Gastroesophageal sphincter (tissue), 4 donors: ENCODE measurements around the gene CABP2. TPM values are rescaled to one million over a fixed set of nuclear protein-coding genes. Genes with fewer than 3 reads are reported as not detected.

ENCODE experiments used
- ATAC-seq: fragments of 150-250 bp; one replicate; pipeline ENCODE4 v1.9.1; 2016; ENCODE audit warnings: mild to moderate bottlenecking, moderate library complexity
- H3K27ac ChIP-seq, 4 donors: fragments of 200-600 bp; sonication (generic) in 3 of 4; 1 replicate in 3 of 4; 2 replicates in 1 of 4; pipeline ENCODE4 v1.5.1; 2016 to 2019
- H3K27me3 ChIP-seq: fragments of 200-600 bp; sonication (generic); one replicate; pipeline ENCODE4 v1.5.1; 2019
- H3K36me3 ChIP-seq, 2 donors: fragments of 200-600 bp; sonication (generic); one replicate each; pipeline ENCODE4 v1.5.1; 2019; ENCODE audit warnings: control low read depth in 1 of 2
- H3K4me1 ChIP-seq, 3 donors: fragments of 200-600 bp; sonication (generic); 1 replicate in 2 of 3; 2 replicates in 1 of 3; pipeline ENCODE4 v1.5.1; 2016 to 2019; ENCODE audit warnings: control low read depth in 2 of 3
- H3K4me3 ChIP-seq, 2 donors: fragments of 200-600 bp; sonication (generic); one replicate each; pipeline ENCODE4 v1.5.1; 2019; ENCODE audit warnings: mild to moderate bottlenecking in 1 of 2, moderate library complexity in 1 of 2
- H3K9me3 ChIP-seq, 3 donors: fragments of 200-600 bp; sonication (generic); one replicate each; pipeline ENCODE4 v1.5.1; 2017 to 2019; ENCODE audit warnings: control low read depth in 2 of 3
- CTCF ChIP-seq, 4 experiments: fragments of 200-600 bp in 2 of 4; fragments of 450-650 bp in 2 of 4; sonication (generic) in 1 of 4; IDR thresholded peaks; one replicate each; pipeline ENCODE4 v1.5.1; 2017 to 2019; ENCODE audit warnings: antibody characterized with exemption in 4 of 4, mild to moderate bottlenecking in 2 of 4, moderate library complexity in 2 of 4
- EP300 ChIP-seq: sonication (generic); formaldehyde crosslinking; IDR thresholded peaks from one replicate; pipeline ENCODE4 v1.6.1; 2017; ENCODE audit warnings: antibody characterized with exemption, mild to moderate bottlenecking
- POLR2A ChIP-seq, 2 donors: fragments of 450-650 bp; IDR thresholded peaks; one replicate each; pipeline ENCODE4 v1.6.1; 2017; ENCODE audit warnings: antibody characterized with exemption in 2 of 2, mild to moderate bottlenecking in 2 of 2, moderate library complexity in 1 of 2
- POLR2AphosphoS5 ChIP-seq: sonication (generic); formaldehyde crosslinking; IDR thresholded peaks from one replicate; pipeline ENCODE4 v1.6.1; 2017; ENCODE audit warnings: antibody characterized with exemption
- whole genome bisulfite sequencing, 2 donors: methylation state at CpG; one replicate each; pipeline ENCODE4 v1.1.5; 2018; ENCODE audit warnings: low coverage in 1 of 2; 5-methylcytosine and 5-hydroxymethylcytosine counted together
- total RNA-seq, 4 donors: library from RNA; depleted of rRNA; stranded (reverse); fragments of >200 nt; gene quantifications; one replicate each; pipeline ENCODE4 v1.1.0, GENCODE V29; 2016

CABP2 gene
- total RNA-seq, 4 donors from 2014 or later = not detected

GRCh38 chr11:67544616-67545242 is 21.5 kb upstream of the CABP2 start:
- no peak overlapping the region for H3K4me3 ChIP-seq
- no peaks in the 10 kb centered on the region for H3K9me3 ChIP-seq
- ATAC-seq = no peak
- TF ChIP-seq POLR2AphosphoS5 = no peak
- TF ChIP-seq POLR2A (IDR thresholded peaks at IDR 0.05) = no peak
- no peak for TF ChIP-seq EP300
- no peak for TF ChIP-seq CTCF (IDR thresholded peaks at IDR 0.05)
- no peaks in the 10 kb centered on the region for H3K36me3 ChIP-seq
- 24 to 83% methylated on average over 4 to 10 of the region's 10 CpGs for WGBS, 2 donors
- no peaks in the 10 kb centered on the region for H3K4me1 ChIP-seq
- H3K27ac ChIP-seq = no peak overlapping the region
- H3K27me3 ChIP-seq = no peaks in the 10 kb centered on the region

GRCh38 chr11:67543585-67543984 is 20.3 kb upstream of the CABP2 start:
- ATAC-seq = no peak
- H3K9me3 ChIP-seq = no peaks in the 10 kb centered on the region
- H3K4me3 ChIP-seq = no peak overlapping the region
- H3K27ac ChIP-seq = no peak overlapping the region
- H3K36me3 ChIP-seq = no peaks in the 10 kb centered on the region
- peaks cover 7% of the 10 kb centered on the region for H3K27me3 ChIP-seq
- TF ChIP-seq POLR2A (IDR thresholded peaks at IDR 0.05) = no peak
- no peaks in the 10 kb centered on the region for H3K4me1 ChIP-seq
- 40% methylated on average over 1 of the region's 2 CpGs; no CpG with 5 or more reads in 1 of the 2 donors for WGBS, 2 donors

- no peak for ATAC-seq
- H3K4me1 ChIP-seq = no peaks in the 10 kb centered on the region
- TF ChIP-seq POLR2AphosphoS5 (no peak), CTCF (IDR thresholded peaks at IDR 0.05) (no peak), EP300 (no peak), POLR2A (IDR thresholded peaks at IDR 0.05) (no peak)
- no peaks in the 10 kb centered on the region for H3K9me3 ChIP-seq
- 27 to 64% methylated on average over 3 to 6 of the region's 7 CpGs for WGBS, 2 donors
- H3K36me3 ChIP-seq = no peaks in the 10 kb centered on the region
- H3K4me3 ChIP-seq = no peak overlapping the region
- H3K27ac ChIP-seq = no peak overlapping the region
- peaks cover 9% of the 10 kb centered on the region for H3K27me3 ChIP-seq
Observed at GRCh38 chr11:67542971-67543370, 19.7 kb upstream of the CABP2 start.

- 54% methylated on average over 3 of the region's 3 CpGs; no CpG with 5 or more reads in 1 of the 2 donors for WGBS, 2 donors
- H3K4me1 ChIP-seq = no peaks in the 10 kb centered on the region
- ATAC-seq = no peak
- H3K27ac ChIP-seq = no peak overlapping the region
- no peaks in the 10 kb centered on the region for H3K9me3 ChIP-seq
- TF ChIP-seq EP300 = no peak
- no peak for TF ChIP-seq POLR2AphosphoS5
- TF ChIP-seq POLR2A (IDR thresholded peaks at IDR 0.05) = no peak
- no peak for TF ChIP-seq CTCF (IDR thresholded peaks at IDR 0.05)
- H3K27me3 ChIP-seq = peaks cover 9% of the 10 kb centered on the region
- no peaks in the 10 kb centered on the region for H3K36me3 ChIP-seq
- H3K4me3 ChIP-seq = no peak overlapping the region
Observed at GRCh38 chr11:67542169-67542568, 18.9 kb upstream of the CABP2 start.

- H3K27me3 ChIP-seq = peaks cover 9% of the 10 kb centered on the region
Observed at GRCh38 chr11:67541198-67541597, 18.0 kb upstream of the CABP2 start.

More at GRCh38 chr11:67541198-67541597, 18.0 kb upstream of the CABP2 start:
- Histone ChIP-seq H3K4me3 (no peak overlapping the region), H3K27ac (no peak overlapping the region), H3K4me1 (no peaks in the 10 kb centered on the region), H3K9me3 (no peaks in the 10 kb centered on the region), H3K36me3 (no peaks in the 10 kb centered on the region)
- no peak for TF ChIP-seq POLR2A (IDR thresholded peaks at IDR 0.05)
- TF ChIP-seq POLR2AphosphoS5 = no peak
- no peak for TF ChIP-seq CTCF (IDR thresholded peaks at IDR 0.05)
- TF ChIP-seq EP300 = no peak
- ATAC-seq = no peak
- WGBS, 2 donors = no CpG with 5 or more reads among the region's 6 CpGs
